Hematopoietic multipotent progenitor cell treated with erythropoietin and hydrocortisone succinate and interleukin-3 and kit ligand, for 6 days (in vitro differentiated cells): ENCODE data around the gene SEMA3D.
"Not testable (repeated sequence)": the region's sequence is repeated elsewhere in the genome, so short reads cannot be mapped to it uniquely, and the experiment has no call there.

Experiments used
- DNase-seq: peaks from one replicate; pipeline ENCODE4 v3.0.0-alpha.2; 2015

SEMA3D gene

DNA sequence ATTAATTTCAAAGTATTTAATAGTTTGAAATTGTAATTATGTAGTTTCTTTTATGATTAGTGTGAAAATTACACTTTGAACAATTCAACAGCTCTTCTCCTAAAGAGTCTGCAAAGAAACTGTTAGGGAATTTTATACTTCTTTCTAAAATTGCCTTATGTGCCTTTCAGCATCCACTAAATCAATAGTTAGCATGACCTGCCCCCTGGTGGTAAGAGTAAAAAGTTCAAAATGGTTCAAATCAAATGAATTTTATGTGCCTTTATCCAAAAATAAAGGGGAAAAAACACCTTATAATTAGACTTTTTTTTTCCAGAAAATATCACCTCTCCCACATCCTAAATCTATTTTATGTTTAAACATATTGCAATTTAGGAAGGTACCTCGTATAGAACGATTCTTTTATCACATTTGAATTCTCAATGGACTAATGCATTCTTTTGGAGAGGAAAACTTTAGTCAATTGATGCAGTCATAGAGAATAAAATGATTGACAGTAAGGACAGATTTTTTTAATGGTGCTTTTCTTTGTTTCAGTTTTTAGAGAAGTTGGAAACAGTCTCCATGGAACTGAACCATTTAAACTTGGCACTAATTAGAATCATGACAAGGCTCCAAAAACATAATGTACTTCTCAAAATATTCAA is 163.7 kb downstream of the SEMA3D start:
- peak; percentile 61 for DNase-seq

DNA sequence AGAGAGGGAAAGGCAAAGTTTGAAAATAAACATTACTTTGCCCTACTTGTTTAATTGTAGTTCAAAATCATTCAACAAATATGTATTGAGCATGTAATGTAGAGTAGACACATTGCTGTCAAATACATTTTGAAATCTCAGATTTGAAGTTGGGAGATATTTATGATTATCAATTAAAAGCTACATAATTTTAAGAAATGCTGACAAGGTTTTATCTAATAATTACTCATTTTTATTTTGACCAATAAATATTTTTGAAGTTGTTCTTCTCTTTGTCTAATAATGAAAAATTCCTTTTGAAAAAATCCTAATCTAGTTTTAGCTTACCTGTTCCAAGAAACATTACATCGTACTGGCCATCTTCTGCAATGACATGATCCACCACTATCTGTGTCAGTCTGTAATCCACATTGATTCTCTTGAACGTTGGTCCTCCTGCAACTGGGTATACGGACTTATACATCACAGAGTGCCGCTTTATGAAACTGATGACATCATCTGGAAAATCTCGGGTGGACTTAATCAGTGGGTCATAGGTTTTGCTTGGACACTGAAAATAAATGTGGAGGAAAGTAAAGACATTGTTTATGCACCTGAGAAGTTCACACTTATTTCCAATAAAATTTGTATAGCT is 164.7 kb downstream of the SEMA3D start:
- no peak for DNase-seq

- DNase-seq, result peak; percentile 23
Measured at GRCh38 chr7:85021101-85021704, 165.7 kb downstream of the SEMA3D start.

DNA sequence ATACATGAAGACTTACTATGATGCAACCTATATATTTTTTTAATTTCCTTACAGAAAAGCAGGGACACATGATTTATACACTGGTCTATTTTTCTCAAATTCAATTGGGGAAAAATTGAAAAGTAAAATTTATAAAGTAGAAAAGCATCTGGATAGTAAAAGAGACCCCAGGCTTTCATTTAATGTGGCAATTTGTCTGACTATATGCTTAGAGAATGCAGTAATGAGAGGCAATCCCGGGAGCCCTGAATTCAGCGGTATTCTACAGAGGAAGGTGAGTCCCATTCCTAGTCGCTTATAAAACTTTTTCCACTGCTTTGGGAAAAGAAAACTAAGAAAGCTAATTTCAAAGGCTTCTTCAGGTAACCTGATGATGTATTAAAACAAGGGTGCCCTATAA is 167.1 kb downstream of the SEMA3D start:
- DNase-seq, result no peak

- no peak for DNase-seq
Measured at GRCh38 chr7:85019176-85019575, 167.7 kb downstream of the SEMA3D start.

- DNase-seq, result no peak
Measured at GRCh38 chr7:85018498-85018897, 168.4 kb downstream of the SEMA3D start.

DNA sequence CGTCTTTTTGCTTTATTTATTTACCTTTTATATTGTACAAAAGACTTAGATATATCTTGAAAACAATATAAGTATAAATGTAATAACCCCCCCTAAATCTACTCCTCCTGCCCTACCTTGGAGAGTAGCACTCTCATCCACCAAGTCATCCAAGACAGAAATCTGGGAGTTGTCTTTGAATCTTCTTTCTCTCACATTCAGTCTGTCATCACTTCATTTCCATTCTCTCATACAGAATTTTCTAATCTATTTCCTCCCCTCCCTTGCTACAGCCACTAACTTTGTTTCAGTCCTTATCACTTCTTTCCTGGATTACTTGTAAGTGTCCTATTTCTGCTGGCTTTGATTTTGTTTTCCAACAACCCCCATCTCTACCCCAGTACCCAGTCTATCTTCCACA is 170.6 kb downstream of the SEMA3D start:
- DNase-seq, result no peak

- peak; percentile 4 for DNase-seq
Measured at GRCh38 chr7:85014936-85015660, 171.8 kb downstream of the SEMA3D start.

GRCh38 chr7:85011127-85011526 is 175.7 kb downstream of the SEMA3D start:
- no peak for DNase-seq

- no peak for DNase-seq
Measured at GRCh38 chr7:85010306-85010705, 176.6 kb downstream of the SEMA3D start.

DNA sequence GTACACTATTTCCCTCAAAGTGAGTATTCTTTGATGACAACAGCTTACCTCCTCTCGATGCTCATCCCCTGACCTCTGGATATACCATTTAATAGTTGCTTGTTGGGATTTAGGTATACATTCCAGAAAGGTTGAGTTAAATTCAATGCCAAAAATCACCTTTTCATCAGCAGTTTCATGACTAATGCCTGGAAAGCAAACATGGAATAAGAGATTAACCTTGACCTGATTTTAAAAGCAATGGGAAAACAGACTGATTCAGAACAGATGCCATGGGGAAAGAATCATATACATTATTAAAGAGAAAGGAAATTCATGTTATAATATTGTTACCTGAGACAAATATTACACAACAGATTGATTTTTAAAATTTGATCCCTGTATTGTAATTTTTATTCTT is 180.1 kb downstream of the SEMA3D start:
- no peak for DNase-seq

GRCh38 chr7:85004402-85004801 is 182.5 kb downstream of the SEMA3D start:
- DNase-seq, result no peak

DNA sequence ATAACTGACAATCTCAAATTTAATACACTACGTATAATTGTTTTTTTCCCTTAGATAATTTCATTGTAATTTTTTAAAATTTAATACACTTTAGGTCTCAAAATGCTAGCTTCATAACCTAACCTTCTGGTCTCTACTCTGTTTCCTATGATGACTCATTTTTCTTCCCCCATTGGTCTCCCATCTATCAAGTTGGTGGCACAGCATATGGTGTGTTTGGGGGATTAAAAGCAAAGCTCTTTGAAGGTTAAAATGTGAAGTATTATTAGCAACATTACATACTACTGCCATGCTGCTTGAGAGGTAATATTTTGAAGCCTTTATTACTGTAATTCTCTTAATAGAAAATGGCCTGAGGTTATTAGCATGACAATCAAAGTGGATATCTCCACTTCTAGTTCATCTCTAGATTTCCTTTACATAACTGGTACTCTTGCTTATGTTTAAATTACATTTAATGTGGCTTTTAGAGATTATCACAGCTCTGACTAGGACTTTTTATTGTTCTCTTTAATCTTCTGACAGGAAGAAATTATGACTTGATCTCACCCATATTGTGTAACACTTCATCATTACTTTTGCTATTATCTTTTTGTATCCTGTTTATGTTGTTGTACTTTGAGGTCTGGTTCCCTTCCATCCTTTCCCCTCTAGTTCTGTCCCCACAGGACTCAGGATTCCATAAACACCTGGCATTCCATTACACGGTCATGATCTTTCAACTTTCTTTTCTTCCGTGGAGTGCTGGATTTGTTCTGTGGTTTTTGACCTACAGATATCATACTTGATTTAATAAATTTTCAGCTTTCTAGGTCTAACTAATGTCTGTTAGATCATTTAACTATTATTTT is 185.1 kb downstream of the SEMA3D start:
- no peak for DNase-seq

GRCh38 chr7:85000735-85001350 is 186.0 kb downstream of the SEMA3D start:
- no peak for DNase-seq

- DNase-seq, result no peak
Measured at GRCh38 chr7:84999450-84999849, 187.4 kb downstream of the SEMA3D start.

GRCh38 chr7:84998665-84999064 is 188.2 kb downstream of the SEMA3D start:
- no peak for DNase-seq

DNA sequence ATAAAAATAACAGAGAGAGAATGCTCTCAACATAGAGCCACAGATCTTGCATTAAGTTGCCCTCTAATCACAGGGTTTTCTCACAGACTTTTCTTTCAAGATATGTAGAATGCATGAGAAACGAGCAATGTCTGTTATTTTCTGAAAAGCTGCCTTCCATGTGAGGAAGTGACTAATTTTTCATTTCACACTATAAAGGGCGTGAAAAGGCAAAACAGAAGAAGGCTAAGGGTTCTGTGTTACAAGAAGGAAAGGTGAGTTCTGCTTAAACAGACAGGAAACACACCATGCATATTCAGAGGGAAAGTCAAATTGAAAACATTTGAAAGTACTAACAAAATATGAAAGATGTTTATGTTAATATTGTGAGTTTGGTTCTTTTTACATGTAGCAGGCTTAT is 189.2 kb downstream of the SEMA3D start:
- DNase-seq, result no peak

- not testable (repeated sequence) for DNase-seq
Measured at GRCh38 chr7:84992954-84993353, 193.9 kb downstream of the SEMA3D start.

- no peak for DNase-seq
Measured at GRCh38 chr7:84985073-84985784, 201.6 kb downstream of the SEMA3D start.

- DNase-seq, result no peak
Measured at GRCh38 chr7:84982199-84982598, 204.7 kb downstream of the SEMA3D start.
